DMS79 treated with DMSO at 0.1 percent for 48 hours (cell line): Measurements from ENCODE around the gene EXTL2.
"Not testable (repeated sequence)": the region's sequence is repeated elsewhere in the genome, so short reads cannot be mapped to it uniquely, and the experiment has no call there.

Experiments
- DNase-seq: peaks from one replicate; lab custom pipeline; 2025; lab: John Stamatoyannopoulos, UW

Gene EXTL2

GRCh38 chr1:100902365-100902764, 7.7 kb upstream of the EXTL2 start:
- no peak for DNase-seq

DNA sequence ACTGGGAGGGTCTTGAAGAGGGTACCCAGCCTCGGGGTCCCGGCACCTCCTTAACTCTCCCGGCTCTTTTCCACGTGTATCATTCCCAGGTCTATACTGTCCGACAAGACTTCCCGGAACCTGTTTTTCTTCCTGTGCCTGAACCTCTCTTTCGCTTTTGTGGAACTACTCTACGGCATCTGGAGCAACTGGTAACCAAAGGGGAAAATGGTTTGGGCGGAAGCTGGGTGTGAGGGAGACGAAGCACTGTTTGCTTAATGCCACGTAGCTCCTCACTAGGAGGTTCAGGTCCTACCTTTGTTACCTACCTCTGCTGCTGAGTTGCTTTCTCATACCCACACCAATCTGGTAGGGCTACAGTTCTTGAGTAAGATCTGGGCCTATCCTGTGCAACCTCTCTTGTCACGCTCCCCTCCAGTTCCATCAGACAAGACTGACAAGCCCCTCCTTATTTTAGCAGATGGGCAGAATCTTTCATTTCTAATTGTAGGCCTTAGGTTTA, 1.9 kb upstream of the EXTL2 start:
- no peak for DNase-seq

DNA sequence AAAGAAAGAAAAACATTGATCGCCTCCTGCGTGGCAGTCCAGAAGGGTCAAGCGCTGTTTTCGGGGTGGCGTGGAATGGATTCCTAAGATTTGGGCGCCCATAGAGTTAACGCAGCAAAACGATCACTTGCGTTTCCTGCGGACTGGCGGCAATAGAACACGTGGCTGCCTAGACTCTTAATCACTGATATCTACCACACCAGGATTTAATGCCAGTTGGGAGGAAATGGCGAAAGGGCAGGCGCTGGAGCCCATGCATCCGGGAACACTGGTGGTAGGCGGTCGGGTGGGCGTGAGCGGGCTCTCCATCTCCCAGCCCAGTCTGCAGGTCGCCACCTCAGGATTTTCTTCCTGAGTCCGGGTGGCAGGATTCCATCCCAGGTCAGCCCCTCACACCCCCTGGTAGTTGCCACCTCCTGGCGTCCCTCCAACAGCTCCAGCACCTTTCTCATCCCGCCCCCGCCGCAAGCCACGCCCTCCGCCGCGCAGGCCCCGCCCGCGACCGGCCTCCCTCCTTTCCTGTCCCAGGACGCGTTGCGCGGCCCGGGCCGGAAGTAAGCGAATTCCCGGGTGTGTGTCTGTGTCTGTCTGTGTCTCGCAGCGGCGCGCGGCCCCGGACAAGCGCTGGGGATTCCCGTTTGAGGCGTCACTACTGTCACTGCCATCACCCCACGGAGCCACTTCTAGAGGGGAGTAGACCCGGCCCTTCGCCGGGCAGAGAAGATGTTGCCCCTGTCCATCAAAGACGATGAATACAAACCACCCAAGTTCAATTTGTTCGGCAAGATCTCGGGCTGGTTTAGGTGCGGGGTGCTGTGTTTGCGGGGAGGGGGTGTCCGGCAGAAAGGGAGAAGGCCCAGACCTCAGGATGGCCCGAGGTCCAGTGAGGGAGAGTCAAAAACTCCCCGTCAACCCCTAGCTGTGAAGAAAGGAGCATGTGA, 1.2 kb upstream of the EXTL2 start, which contains the start of gene SLC30A7:
TSS of gene SLC30A7 (plus strand) at position 551 of the 941 bp plus-strand sequence. CDS start at position 724, 173 bp downstream.
- DNase-seq, result peak; percentile 81

DNA sequence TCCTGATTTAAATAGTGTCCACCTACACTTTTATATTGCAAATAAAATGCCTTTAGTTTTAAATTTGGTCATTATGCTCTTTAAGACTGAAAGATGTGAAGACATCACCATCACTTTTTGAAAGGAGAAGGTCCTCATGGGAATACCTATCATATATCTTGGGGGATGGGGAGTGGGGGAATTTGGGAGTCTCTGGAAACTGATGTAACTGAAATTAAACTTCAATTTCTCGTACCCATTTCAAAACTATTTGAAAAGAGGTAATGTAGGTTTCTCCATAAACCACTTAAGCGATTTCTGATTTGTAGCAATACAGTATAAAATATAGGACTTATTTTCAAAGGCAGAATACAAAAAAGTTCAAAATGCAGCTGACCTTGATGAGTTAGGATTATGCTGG, 924 bp downstream of the EXTL2 start:
- no peak for DNase-seq

GRCh38 chr1:100892554-100892953, 2.1 kb downstream of the EXTL2 start:
- no peak for DNase-seq

GRCh38 chr1:100891380-100891779, 3.3 kb downstream of the EXTL2 start:
- no peak for DNase-seq

- not testable (repeated sequence) for DNase-seq
Measured at GRCh38 chr1:100889869-100890482, 4.7 kb downstream of the EXTL2 start.

GRCh38 chr1:100889007-100889406, 5.6 kb downstream of the EXTL2 start:
- DNase-seq, result not testable (repeated sequence)

DNA sequence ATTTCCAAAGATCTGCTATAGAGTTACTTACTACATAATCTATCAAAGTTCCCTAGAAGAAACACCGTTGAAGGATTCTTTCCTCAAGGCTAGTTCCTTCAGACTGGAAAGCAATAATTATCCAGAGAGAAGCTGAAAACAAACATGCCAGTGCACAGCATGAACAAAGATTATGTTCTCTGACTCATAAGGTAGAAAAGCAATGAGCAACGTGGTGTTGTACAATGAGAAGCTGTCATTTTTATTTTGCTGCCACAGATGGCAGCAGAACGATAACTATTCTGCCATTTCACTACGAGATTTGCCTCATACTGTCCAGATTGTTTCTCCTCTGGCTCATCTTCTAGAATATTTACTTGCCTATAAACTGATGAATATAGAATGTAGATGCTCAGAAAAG, 10.7 kb downstream of the EXTL2 start:
- no peak for DNase-seq

- DNase-seq, result no peak
Measured at GRCh38 chr1:100882698-100883097, 11.9 kb downstream of the EXTL2 start.

GRCh38 chr1:100881687-100882086, 13.0 kb downstream of the EXTL2 start:
- no peak for DNase-seq

DNA sequence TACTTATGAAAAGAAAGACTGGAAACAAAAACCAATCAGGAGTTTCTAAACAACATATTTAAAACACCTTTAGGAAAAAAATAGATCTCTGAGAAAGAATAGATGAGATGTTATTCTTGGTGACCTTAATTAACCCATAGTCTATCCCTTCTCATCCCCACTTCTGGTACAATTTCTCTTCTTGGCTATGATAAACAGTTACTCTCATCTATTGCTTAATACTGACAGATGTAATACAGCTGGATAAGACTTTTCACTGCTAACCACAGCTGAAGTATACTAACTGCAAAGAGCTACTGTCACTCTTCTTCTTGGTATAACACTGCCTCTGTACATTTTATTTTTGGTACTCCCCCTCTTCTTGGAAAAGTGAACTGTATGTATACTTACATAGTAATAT, 15.2 kb downstream of the EXTL2 start:
- DNase-seq, result no peak

DNA sequence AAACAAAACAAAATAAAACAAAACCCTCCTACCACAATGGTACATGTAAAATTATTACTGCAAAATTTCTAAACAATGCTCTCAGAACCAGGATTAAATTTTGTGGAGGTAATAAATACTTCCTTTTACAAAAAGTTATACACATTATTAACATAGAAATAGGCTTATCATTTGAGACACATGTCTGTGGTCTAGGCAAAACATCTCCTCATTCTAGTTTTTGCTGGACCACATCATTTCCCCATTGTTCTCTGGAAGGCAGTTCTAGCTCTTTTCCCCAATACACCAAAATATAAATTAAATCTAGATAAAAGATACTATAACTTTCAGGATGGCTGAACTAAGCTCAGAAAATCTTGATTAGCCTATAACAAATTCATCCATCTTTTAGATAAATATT, 18.4 kb downstream of the EXTL2 start:
- DNase-seq, result no peak

DNA sequence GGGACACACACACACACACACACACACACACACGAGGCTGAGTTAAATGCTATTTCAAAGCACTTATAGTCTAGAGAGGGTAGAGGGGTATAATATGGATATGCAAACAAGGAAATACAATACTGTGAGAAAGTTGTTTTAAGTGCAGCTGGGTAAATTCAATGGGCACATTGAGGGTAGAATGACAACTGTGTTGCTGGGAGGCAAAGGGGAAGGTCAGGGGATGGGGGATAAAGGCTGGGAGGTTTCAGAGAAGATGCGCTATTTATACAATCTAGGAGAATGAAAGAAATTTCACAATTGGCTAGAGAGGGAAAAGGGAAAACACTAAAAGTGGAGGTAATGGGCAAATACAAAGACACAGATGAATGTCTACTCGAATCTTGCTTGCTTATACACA, 19.4 kb downstream of the EXTL2 start:
- no peak for DNase-seq

GRCh38 chr1:100874433-100874832, 20.2 kb downstream of the EXTL2 start:
- no peak for DNase-seq

DNA sequence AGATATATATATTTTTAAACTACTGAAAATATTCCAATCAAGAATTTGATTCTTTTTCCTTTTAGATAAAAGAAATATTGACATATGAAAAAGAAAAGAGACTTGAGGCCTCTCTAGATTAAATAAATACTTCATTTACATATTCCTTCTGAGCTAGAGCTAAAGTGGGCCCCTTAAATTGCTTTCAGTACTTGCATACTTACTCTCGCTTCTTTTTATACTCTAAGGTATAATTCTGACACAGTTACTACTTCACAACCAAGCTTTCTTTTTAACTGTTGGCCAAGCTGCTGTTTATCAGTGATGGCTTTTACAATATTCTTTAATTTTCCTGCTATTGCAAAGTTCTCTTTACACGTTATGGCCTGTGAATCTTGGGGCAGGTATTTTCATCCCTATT, 24.6 kb downstream of the EXTL2 start:
- DNase-seq, result no peak

DNA sequence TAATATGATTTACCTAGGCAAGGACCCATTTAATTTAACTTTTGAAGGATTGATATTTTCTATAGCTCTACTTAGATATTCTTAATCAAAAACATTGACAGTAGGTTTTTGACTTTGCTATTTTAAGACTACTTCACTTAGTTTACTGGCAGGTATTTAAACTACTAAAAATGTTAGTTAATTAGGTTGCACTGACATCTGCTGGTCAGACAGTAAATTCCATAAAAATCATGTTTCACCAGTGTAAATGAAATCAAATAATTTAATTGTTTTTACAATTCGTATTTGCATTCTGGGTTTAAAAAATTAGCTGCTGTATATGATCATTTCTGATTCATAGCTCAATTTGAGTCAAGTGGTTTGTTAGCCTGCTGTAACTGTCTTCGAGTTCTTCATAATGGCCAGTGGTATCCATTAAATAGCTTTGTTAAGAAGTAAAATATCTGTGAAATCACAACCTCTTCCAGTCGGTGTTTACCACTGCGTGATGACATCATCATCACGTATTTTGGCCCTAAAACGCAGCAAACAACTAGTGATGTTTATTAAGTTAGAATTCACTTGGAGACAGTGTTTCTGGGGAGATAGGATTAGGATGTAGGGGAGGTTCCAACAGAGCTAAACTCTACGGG, 26.2 kb downstream of the EXTL2 start:
- peak; percentile 16 for DNase-seq

DNA sequence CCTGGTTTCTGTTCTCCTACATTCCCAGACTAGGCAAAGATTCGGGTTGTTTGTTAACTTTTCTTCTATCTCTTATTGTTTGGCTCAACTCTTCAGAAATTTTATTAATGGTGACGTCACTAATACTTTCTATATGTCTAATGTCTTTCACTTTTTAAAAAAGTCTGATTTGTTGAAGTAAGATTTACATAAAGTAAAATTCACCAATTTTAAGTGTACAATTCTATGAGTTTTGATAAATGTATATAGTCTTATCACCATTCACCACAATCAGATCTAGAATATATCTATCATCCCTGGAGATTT, 27.8 kb downstream of the EXTL2 start:
- DNase-seq, result no peak

DNA sequence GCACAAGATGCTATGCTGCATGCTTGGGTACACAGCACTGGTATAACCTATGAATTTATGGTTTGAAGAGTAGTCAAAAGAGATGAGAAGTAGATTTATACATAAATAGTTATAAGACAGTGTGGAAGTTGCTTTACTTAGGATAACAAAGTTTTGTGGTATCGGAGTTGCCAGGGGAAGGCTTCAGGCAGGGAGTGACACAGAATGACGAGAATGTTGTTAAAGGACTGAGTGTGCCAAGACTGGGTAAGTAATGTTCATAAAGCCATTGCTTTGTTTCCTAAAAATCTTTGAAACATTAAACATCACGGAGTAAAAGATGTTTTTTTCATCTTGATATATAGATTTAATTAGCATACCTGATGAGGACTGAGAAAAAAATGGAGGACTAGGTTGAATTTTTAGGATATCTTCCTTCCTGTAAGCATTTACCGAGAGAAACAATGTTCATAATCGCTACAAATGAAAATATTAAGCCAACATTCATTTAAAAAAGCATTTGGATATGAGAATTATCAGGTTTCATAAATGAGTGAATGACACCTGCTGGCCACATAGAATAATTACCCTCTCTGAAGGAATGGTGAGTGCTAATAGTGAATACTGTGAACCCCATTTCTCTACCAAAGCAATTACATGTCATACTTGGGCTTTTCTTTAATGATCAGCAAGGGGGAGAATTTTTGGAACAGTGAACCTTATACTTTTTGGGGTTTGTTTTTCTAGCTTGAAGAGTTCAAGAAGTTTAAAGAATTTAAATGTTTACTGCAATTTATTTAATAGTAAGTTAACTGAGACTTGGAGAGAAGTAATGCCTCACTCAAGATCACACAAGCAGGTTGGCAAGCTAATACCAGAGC, 28.4 kb downstream of the EXTL2 start:
- peak; percentile 19 for DNase-seq

DNA sequence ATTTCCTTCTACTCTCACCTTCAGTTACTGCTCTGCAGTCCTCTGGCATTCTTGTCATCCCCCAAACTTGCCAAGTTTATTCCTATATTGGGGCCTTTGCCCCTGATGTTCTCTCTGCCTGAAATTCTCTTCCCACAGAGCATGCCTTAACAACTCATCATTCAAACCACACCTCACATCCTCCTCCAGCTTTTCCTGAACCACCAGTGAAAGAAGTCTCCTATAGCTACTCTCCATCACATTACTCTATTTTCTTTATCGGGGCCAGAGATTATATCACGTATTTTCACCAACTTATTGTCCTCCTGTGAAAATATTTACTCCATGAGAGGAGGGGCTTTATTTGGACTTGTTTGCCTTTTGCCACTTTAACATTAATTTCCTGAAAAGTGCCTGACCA, 32.1 kb downstream of the EXTL2 start:
- DNase-seq, result no peak

DNA sequence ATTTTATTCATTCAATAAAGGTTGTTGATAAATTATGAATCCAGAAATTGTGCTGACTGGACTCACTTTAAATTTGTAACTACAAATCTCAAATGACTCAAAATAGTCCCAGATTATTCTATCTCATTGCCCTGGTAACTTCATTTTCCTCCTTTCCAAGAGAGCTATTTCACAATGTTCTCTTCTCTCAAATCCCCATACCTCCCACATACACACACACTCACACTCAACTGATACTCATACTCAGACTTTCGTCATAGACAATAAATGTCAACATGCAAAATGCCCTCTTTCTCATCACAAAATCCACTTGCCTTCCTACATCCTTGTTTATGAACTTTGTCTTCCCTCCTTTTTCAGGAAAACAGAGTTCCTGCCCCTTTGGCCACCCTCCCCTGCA, 33.3 kb downstream of the EXTL2 start:
- no peak for DNase-seq
